Spleen (tissue), 7 donors: ENCODE results near the gene SRGN.
A peak's percentile ranks its signal among the peaks of the same experiment; 100 is the strongest.

ENCODE experiments used
- POLR2A ChIP-seq, 3 donors: fragments of 450-650 bp; IDR thresholded peaks; one replicate each; pipeline ENCODE4 v1.5.1; 2017; ENCODE audit warnings: antibody characterized with exemption in 3 of 3, mild to moderate bottlenecking in 1 of 3
- POLR2AphosphoS5 ChIP-seq, 3 donors: sonication (generic); formaldehyde crosslinking; IDR thresholded peaks; one replicate each; pipeline ENCODE4 v1.5.1; 2017; ENCODE audit warnings: antibody characterized with exemption in 3 of 3
- TF ChIP-seq, protein P1 (sequence below), 11 experiments: fragments of 200-600 bp in 7 of 11; fragments of 450-650 bp in 4 of 11; sonication (generic) in 4 of 11; IDR thresholded peaks in 8 of 11; conservative IDR thresholded peaks in 3 of 11; 1 replicate in 7 of 11; 2 replicates in 4 of 11; pipeline versions ENCODE4 v1.4.0 to v1.8.0; 2016 to 2021; ENCODE audit warnings: antibody characterized with exemption in 11 of 11, inconsistent platforms in 4 of 11, mild to moderate bottlenecking in 1 of 11
- donor health status: DM: no; HTN: no; CAD: no; lungs with moderate emphysema.
- donor health status: DM: no; HTN: no; CAD: no.
- donor health status: DM: no; HTN: no; CAD: no.

DNA sequence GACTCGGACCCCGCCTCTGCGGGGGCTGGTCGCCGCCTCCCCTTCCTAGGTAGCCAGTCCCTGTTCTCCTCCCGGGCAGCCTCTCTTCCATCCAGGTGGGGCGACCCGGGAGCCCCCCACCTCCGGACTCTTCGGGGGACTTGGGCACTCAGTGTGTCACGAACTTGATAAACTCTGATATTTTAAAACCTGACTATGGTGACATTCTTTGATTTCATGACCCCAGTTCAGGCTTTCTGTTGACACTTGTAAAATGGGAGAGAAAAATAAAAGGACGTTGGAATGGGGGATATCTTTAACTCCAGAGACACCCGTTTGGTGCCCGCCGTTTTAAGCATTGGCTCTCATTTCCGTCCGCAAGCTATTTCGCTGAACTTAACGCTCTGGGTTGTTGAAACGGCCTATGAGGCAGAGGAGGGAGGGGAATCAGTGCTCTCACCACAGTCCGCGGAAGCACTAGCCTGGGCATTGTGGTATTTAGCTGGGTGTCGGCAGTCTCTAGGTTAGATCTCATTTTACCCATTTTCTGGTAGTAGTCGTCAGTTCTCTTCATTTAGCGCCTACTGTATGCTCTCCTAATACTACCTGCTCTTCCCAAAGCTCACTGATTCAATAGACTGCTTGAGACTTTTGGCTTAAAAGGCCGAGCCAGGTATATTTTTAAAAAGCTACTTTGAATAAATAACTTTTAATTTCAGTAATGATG lies 36.8 kb downstream of the SRGN start:
- TF ChIP-seq, protein P1, sequence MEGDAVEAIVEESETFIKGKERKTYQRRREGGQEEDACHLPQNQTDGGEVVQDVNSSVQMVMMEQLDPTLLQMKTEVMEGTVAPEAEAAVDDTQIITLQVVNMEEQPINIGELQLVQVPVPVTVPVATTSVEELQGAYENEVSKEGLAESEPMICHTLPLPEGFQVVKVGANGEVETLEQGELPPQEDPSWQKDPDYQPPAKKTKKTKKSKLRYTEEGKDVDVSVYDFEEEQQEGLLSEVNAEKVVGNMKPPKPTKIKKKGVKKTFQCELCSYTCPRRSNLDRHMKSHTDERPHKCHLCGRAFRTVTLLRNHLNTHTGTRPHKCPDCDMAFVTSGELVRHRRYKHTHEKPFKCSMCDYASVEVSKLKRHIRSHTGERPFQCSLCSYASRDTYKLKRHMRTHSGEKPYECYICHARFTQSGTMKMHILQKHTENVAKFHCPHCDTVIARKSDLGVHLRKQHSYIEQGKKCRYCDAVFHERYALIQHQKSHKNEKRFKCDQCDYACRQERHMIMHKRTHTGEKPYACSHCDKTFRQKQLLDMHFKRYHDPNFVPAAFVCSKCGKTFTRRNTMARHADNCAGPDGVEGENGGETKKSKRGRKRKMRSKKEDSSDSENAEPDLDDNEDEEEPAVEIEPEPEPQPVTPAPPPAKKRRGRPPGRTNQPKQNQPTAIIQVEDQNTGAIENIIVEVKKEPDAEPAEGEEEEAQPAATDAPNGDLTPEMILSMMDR (IDR thresholded peaks at IDR 0.05 in 8 of 11, conservative IDR thresholded peaks at IDR 0.05 in 3 of 11): no peak
- TF ChIP-seq POLR2A (IDR thresholded peaks at IDR 0.05): no peak
- peak in 1 of 3 donors; percentile 63 for TF ChIP-seq POLR2AphosphoS5 (IDR thresholded peaks at IDR 0.05)
